ENCODE data around the gene ZNF436. TPM values are rescaled to one million over a fixed set of nuclear protein-coding genes. Genes with fewer than 3 reads are reported as not detected.

ZNF436 gene
- total and polyA plus RNA-seq, 2 donors (not counting 1 experiment from before 2014, with no cell fraction given), result 1.9 to 10.1 TPM

- DNase-seq, result no peak
- Mint-ChIP-seq H3K4me1 (peaks cover 4% of the 10 kb centered on the region), H3K4me3 (no peak overlapping the region), H3K27ac (no peak overlapping the region), H3K9me3 (ENCODE audit: insufficient read depth) (no peaks in the 10 kb centered on the region), H3K27me3 (peaks cover 11% of the 10 kb centered on the region)
- Histone ChIP-seq H3K36me3 (replicated peaks in 1 of 2; ENCODE audit: control extremely low read depth in 1 of 2, control insufficient read depth in 1 of 2, extremely low read depth in 1 of 2, insufficient read depth in 2 of 2, low read length in 1 of 2) (no peaks in the 10 kb centered on the region), H3K4me2 (replicated peaks; ENCODE audit: low read depth, low read length, poor library complexity, severe bottlenecking) (no peak overlapping the region), H3K27me3 (replicated peaks in 1 of 4; ENCODE audit: control extremely low read depth in 1 of 4, control insufficient read depth in 3 of 4, insufficient read depth in 4 of 4, low read length in 3 of 4) (peaks cover 0 to 3% (median 1%) of the 10 kb centered on the region in 4 experiments), H3K4me3 (ENCODE audit: control extremely low read depth in 1 of 5, extremely low read depth in 1 of 5, insufficient read depth in 1 of 5, low read depth in 2 of 5, low read length in 4 of 5) (no peak overlapping the region), H4K20me1 (ENCODE audit: control insufficient read depth, insufficient read depth, low read length, poor library complexity, severe bottlenecking) (no peaks in the 10 kb centered on the region), H3K9me3 (ENCODE audit: control extremely low read depth in 1 of 3, control insufficient read depth in 2 of 3, insufficient read depth in 1 of 3, low read length in 2 of 3) (no peaks in the 10 kb centered on the region), H2AFZ (ENCODE audit: insufficient read depth, low read depth, low read length, poor library complexity, severe bottlenecking) (no peak overlapping the region), H3K4me1 (ENCODE audit: control insufficient read depth in 2 of 2, insufficient read depth in 2 of 2, low read length in 2 of 2) (peaks cover 0 to 5% of the 10 kb centered on the region in 2 donors), H3K27ac (ENCODE audit: low read length in 2 of 2) (no peak overlapping the region), H3K9ac (ENCODE audit: low read length) (no peak overlapping the region), H3K79me2 (ENCODE audit: control insufficient read depth, insufficient read depth, low read length) (no peaks in the 10 kb centered on the region)
- intact Hi-C loops (cut with micrococcal nuclease), result no loop called here
- ChIA-PET CTCF (interaction anchor here (0.9 kb wide), 1 partner anchor 132 kb away, joined by 3 read pairs; no protein-coding TSS in a partner anchor), POLR2A (no interaction called here)
- TF ChIP-seq CTCF (IDR thresholded peaks at IDR 0.05) (no peak), EZH2 (IDR thresholded peaks at IDR 0.05; ENCODE audit: borderline replicate concordance, insufficient read depth, low read depth, low read length, poor library complexity, severe bottlenecking) (no peak)
- no peak for ATAC-seq (ENCODE audit: low read depth)
- WGBS (ENCODE audit: insufficient coverage), result 95% methylated on average over 8 of the region's 8 CpGs
These were observed 37.5 kb upstream of the ZNF436 start for GRCh38 chr1:23407016-23407630.

GRCh38 chr1:23405946-23406345, 36.3 kb upstream of the ZNF436 start:
- Histone ChIP-seq H4K20me1 (ENCODE audit: control insufficient read depth, insufficient read depth, low read length, poor library complexity, severe bottlenecking) (no peaks in the 10 kb centered on the region), H3K9me3 (ENCODE audit: control extremely low read depth in 1 of 3, control insufficient read depth in 2 of 3, insufficient read depth in 1 of 3, low read length in 2 of 3) (no peaks in the 10 kb centered on the region), H3K27ac (ENCODE audit: low read length in 2 of 2) (no peak overlapping the region), H3K4me1 (ENCODE audit: control insufficient read depth in 2 of 2, insufficient read depth in 2 of 2, low read length in 2 of 2) (peaks cover 0 to 5% of the 10 kb centered on the region in 2 donors), H2AFZ (ENCODE audit: insufficient read depth, low read depth, low read length, poor library complexity, severe bottlenecking) (no peak overlapping the region), H3K4me3 (ENCODE audit: control extremely low read depth in 1 of 5, extremely low read depth in 1 of 5, insufficient read depth in 1 of 5, low read depth in 2 of 5, low read length in 4 of 5) (no peak overlapping the region), H3K9ac (ENCODE audit: low read length) (no peak overlapping the region), H3K79me2 (ENCODE audit: control insufficient read depth, insufficient read depth, low read length) (no peaks in the 10 kb centered on the region), H3K4me2 (replicated peaks; ENCODE audit: low read depth, low read length, poor library complexity, severe bottlenecking) (no peak overlapping the region), H3K27me3 (replicated peaks in 1 of 4; ENCODE audit: control extremely low read depth in 1 of 4, control insufficient read depth in 3 of 4, insufficient read depth in 4 of 4, low read length in 3 of 4) (peaks cover 0 to 3% (median 1%) of the 10 kb centered on the region in 4 experiments), H3K36me3 (replicated peaks in 1 of 2; ENCODE audit: control extremely low read depth in 1 of 2, control insufficient read depth in 1 of 2, extremely low read depth in 1 of 2, insufficient read depth in 2 of 2, low read length in 1 of 2) (no peaks in the 10 kb centered on the region)
- no peak for ATAC-seq (ENCODE audit: low read depth)
- DNase-seq, result no peak
- ChIA-PET POLR2A (interaction anchor here (0.8 kb wide), 1 partner anchor 62 kb away, joined by 3 read pairs; the partner anchor contains the start of gene HNRNPR), CTCF (interaction anchor here (1.3 kb wide), 1 partner anchor 91 kb away, joined by 3 read pairs; no protein-coding TSS in a partner anchor)
- TF ChIP-seq EZH2 (IDR thresholded peaks at IDR 0.05; ENCODE audit: borderline replicate concordance, insufficient read depth, low read depth, low read length, poor library complexity, severe bottlenecking) (no peak), CTCF (IDR thresholded peaks at IDR 0.05) (no peak)
- no peak overlapping the region for H3K4me3 Mint-ChIP-seq
- H3K4me1 Mint-ChIP-seq, result peaks cover 4% of the 10 kb centered on the region
- H3K27me3 Mint-ChIP-seq, result peaks cover 11% of the 10 kb centered on the region
- intact Hi-C loops (cut with micrococcal nuclease), result loop anchor here (2.0 kb wide), 2 partner anchors 37 to 61 kb away; partner anchors contain the start of genes HNRNPR and ZNF436
- no peak overlapping the region for H3K27ac Mint-ChIP-seq
- H3K9me3 Mint-ChIP-seq (ENCODE audit: insufficient read depth), result no peaks in the 10 kb centered on the region
- WGBS (ENCODE audit: insufficient coverage), result 87% methylated on average over 3 of the region's 3 CpGs
